NOMO-1 treated with DMSO at 0.1 percent for 48 hours (cell line): ENCODE measurements around the gene CD8B.
"Not testable (repeated sequence)": the region's sequence is repeated elsewhere in the genome, so short reads cannot be mapped to it uniquely, and the experiment has no call there.

Source experiments
- DNase-seq: peaks from one replicate; lab custom pipeline; 2025; ENCODE audit not compliant: unreplicated experiment; lab: John Stamatoyannopoulos, UW

Gene CD8B

DNA sequence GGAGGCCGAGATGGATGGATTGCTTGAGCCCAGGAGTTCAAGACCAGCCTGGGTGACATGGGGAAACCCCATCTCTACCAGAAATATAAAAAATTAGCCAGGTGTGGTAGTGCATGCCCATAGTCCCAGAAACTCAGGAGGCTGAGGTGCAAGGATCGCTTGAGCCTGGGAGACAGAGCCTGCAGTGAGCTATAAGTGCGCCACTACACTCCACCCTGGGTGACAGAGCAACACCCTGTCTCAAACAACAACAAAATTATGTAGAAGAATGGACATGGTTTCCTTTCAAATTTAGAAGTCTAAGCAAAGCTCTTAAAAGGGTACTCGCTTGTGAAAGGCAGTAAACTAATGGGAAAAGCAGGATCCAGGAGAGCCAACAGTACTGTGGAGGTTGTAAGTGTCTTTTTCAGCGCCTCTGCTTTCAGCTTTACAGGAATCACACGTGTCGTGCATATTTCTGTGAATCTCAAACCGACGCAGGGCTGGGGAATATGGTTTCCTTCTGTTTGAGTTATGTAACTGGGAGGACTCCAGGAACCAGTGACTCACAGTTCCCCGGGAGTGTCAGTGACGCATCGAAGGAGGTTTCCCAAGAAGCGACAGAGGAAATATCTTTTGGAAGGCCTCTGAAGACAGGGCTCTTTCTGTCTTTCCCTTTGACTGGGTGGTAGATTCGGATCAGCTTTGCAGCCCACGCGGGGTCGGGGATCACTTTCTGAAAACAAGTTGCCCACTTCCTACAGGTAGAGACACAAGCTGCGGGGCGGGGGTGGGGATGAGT lies 24.6 kb downstream of the CD8B start:
- peak; percentile 51 for DNase-seq

DNA sequence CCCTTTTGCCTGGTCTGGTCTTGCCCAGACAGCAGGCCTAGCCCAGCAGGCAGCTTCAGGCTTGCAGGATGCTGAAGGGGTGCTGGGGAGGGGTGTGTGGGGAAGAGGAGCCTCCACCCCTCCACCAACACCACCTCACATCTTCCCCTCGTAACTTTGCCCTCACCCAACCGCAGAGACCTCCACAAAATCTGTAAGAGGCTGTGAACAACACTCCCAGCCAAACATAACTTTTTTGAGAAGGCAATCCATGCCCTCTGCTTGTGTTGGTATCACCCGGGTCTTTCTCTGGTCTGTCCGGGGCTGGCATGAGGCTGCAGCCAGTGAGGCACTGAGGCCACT lies 26.2 kb downstream of the CD8B start:
- DNase-seq = not testable (repeated sequence)

- DNase-seq = no peak
These were observed 28.4 kb downstream of the CD8B start for GRCh38 chr2:86833315-86833714.

DNA sequence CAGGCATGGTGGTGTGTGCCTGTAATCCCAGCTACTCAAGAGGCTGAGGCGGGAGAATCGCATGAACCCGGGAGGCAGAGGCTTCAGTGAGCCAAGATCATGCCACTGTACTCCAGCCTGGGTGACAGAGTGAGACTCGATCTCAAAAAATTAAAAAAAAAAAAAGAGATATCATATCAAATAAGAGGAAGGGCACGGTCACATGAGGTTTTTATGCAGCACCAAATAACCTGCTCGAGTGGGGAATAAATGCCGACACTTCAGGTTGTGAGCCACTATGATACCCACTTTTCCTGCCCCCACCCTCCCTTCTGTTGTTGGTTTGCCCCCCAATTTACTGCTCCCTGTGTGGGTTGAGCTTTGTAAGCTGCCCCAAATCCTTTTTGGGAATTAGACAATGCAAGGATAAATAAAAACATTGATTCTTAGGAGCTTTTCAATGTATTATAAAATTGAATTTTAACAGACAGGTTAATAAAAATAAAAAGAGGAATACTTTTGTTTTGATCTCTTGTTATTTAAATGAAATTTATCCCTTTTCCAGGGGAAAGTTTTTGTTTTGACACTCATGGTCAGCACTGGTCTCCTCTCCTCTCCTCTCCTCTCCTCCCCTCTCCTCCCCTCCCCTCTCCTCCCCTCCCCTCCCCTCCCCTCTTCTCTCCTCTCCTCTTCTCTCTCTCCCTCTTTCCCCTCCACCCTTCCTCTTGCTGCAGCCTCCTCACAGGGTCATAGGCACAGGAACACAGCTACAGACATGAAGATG lies 29.2 kb downstream of the CD8B start:
- no peak for DNase-seq

DNA sequence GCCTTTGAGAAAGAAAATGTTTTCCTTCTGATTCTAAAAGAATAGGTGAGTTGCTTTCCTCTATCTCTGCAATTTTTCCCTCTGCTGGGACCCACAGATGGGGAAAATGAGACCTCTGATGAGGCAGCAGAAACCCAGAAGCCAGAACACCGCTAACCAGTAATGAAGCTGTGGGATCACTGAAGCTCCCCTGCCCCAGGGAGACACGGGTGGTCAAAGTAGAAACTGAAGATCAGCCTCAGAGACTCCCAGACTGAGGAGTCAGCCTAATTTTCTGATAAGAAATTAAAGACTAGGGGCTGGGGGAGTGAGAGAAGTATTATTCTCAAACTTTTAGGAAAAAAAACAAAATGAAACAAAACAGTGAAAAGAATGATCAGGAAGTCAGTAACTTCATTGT lies 30.1 kb downstream of the CD8B start:
- DNase-seq = no peak

GRCh38 chr2:86826951-86827350 lies 34.7 kb downstream of the CD8B start:
- no peak for DNase-seq

- DNase-seq = no peak
These were observed 35.8 kb downstream of the CD8B start for GRCh38 chr2:86825693-86826381.

DNA sequence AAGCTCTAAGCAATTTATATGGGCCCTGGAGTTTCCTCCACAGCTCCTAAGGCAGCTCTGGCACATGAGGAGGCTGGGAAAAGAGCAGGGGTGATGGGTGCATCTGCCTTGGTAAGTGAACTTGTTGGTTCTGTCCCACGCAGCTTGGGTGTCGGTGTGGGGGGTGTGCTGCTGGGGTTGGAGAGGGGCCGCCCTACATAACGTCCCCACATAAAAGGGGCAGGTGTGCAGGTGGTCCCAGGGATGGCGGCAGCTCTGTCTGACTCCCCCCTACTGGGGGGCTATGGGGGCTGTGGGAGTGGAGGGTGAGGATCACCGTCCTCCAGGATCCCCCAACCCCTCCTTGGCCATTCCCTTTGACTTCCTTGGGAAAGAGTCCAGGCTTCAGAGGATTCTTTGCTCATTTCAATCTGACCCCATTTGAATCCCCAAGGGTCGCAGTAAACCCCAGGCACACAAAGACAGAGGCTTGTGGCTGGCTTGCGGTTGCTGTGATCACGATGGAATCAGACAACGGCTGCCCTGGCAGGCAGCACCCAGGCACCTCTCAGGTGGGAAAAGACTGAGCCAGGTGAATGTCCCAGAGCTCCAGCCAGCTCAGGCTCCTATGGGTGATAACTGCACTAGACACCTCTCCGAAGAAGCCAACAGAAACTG lies 36.5 kb downstream of the CD8B start:
- no peak for DNase-seq

- DNase-seq = no peak
These were observed 38.9 kb downstream of the CD8B start for GRCh38 chr2:86822668-86823345.

GRCh38 chr2:86821842-86822241 lies 39.8 kb downstream of the CD8B start:
- no peak for DNase-seq

DNA sequence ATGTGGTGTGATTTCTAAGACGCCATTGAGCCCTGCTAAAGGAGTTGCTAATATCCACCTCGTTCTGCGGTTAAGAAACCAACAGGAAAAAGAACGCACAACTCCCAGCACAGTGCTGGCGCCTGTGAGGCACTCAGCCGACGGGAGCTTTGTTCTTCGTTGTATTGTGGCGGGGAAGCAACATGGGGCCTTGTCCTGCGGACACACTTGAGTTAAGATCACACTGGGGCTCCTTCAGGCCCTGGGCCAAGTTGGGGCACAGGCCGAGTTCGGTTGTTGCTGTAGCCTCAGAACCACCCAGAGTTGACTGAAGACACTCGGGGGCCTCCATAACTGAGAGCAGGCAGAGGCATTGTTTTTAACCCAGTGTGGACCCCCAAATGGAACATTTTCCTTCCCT lies 40.4 kb downstream of the CD8B start:
- DNase-seq = no peak

DNA sequence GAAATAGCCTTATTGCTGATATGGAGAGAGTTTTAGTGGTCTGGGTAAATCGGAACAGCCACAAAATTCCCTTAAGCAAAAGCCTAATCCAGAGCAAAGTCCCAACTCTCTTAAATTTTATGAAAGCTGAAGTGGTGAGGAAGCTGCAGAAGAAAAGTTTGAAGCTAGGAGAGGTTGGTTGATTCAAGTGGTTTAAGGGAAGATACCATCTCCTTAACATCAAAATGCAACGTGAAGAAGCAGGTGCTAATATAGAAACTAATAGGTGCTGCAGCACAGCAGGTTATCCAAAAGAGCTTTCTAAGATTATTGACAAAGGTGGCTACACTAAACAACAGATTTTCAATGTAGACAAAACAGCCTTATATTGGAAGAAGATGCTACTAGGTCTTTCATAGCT lies 42.7 kb downstream of the CD8B start:
- DNase-seq = no peak

GRCh38 chr2:86818114-86818801 lies 43.4 kb downstream of the CD8B start:
- no peak for DNase-seq

DNA sequence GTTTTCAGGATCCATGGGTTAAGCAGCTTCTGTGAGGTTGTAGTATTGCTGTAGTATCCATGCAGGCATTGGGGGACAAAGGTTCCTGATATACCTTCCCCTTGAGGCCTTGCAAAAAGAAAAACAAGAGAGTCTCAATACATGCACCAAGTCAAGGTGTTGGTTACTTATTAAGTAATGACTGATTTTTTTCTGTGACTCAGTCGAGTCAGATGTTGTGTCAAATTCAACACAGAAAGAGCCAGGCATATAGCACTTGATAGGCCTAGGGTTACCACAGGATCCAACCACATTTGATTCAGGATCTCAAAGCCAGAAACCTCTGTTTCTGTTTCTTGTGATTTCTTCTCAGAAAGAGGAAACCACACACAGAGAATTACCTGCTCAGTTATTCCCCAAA lies 46.1 kb downstream of the CD8B start:
- no peak for DNase-seq

GRCh38 chr2:86809481-86810121 lies 52.1 kb downstream of the CD8B start:
- DNase-seq = no peak

DNA sequence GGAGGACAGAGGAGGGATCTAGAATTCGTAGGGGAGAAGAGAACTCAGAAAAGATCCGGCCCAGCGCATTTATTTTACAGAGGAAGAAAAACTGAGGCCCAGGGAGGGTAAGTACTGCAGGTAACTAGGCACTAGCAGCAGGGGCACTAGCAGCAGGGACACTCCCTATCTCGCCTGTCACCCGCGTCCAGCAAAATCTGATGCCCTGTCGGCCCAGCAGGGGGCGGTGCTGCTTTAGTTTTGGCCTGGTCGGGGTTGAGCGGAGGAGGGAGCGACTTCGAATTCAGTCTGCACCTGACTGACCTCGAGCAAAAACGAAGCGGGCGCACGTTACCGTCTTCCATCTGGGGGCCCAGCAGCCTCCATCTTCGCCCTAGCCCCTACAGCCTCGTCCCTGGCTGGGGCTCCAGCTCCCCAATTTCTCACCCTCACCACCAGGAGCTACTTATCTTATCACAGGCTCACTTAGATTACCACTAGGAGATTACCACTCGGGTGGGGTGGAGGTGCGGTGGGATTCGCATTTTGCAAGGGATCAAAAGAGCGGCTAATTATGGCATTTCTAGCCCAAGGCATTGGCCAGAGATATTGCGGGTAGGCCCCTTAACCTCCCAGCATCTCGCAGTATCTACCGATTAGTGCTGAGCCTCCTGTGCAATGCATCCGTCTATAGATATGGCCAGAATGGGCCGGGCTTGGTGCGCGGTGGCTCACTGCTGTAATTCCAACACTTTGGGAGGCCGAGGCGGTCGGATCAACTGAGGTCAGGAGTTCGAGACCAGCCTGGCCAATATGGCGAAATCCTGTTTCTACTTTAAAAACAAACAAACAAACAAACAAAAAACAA lies 53.1 kb downstream of the CD8B start:
- DNase-seq = peak; percentile 86

GRCh38 chr2:86807468-86808275 lies 54.0 kb downstream of the CD8B start:
- peak; percentile 23 for DNase-seq

DNA sequence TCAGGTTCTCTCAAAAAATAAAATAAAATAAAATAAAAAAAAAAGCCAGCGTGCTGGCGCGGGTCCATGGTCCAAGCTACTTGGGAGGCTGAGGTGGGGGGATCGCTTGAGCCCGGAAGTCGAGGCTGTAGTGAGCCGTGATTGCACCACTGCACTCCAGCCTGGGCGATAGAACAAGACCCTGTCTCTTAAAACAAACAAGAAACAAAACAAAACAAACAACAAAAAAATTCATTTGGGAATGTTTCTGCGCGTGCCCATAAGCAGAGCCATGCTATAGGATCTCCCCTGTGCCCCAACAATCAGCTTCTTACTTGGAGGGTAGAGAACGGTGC lies 54.6 kb downstream of the CD8B start:
- DNase-seq = no peak
